Esophagus muscularis mucosa (tissue), 4 donors: ENCODE measurements around the gene TSGA10. TPM values are rescaled to one million over a fixed set of nuclear protein-coding genes. Genes with fewer than 3 reads are reported as not detected.

Source experiments
- DNase-seq: peaks from one replicate; pipeline ENCODE4 v3.0.0-alpha.2; 2017; ENCODE audit errors: extremely low spot score
- H3K27ac ChIP-seq, 4 donors: fragments of 200-600 bp; sonication (generic); replicated peaks in 1 of 4; 1 replicate in 3 of 4; 2 replicates in 1 of 4; pipeline ENCODE4 v1.5.1; 2016 to 2019; ENCODE audit warnings: mild to moderate bottlenecking in 1 of 4
- H3K27me3 ChIP-seq, 4 donors: fragments of 200-600 bp; sonication (generic); one replicate each; pipeline versions ENCODE4 v1.5.1 to v1.6.0; 2016 to 2019
- H3K36me3 ChIP-seq, 4 donors: fragments of 200-600 bp; sonication (generic); one replicate each; pipeline ENCODE4 v1.5.1; 2016 to 2019
- H3K4me1 ChIP-seq, 4 donors: fragments of 200-600 bp; sonication (generic); one replicate each; pipeline ENCODE4 v1.5.1; 2016 to 2019
- H3K4me3 ChIP-seq, 4 donors: fragments of 200-600 bp; sonication (generic); 1 replicate in 2 of 4; 2 replicates in 2 of 4; pipeline ENCODE4 v1.5.1; 2016 to 2019; ENCODE audit warnings: mild to moderate bottlenecking in 4 of 4, moderate library complexity in 1 of 4
- H3K9me3 ChIP-seq, 4 donors: fragments of 200-600 bp; sonication (generic); 1 replicate in 3 of 4; 2 replicates in 1 of 4; pipeline ENCODE4 v1.5.1; 2016 to 2019
- CTCF ChIP-seq, 3 experiments: fragments of 200-600 bp in 2 of 3; fragments of 450-650 bp in 1 of 3; sonication (generic) in 2 of 3; IDR thresholded peaks; one replicate each; pipeline ENCODE4 v1.5.1; 2017 to 2019; ENCODE audit warnings: antibody characterized with exemption in 3 of 3, mild to moderate bottlenecking in 2 of 3, moderate library complexity in 1 of 3
- EP300 ChIP-seq: sonication (generic); formaldehyde crosslinking; IDR thresholded peaks from one replicate; pipeline ENCODE4 v1.6.1; 2017; ENCODE audit warnings: antibody characterized with exemption
- POLR2A ChIP-seq: fragments of 450-650 bp; IDR thresholded peaks from one replicate; pipeline ENCODE4 v1.6.1; 2017; ENCODE audit warnings: antibody characterized with exemption, moderate library complexity, mild to moderate bottlenecking, low read depth
- POLR2AphosphoS5 ChIP-seq, 2 donors: sonication (generic); formaldehyde crosslinking; IDR thresholded peaks; one replicate each; pipeline ENCODE4 v1.6.1; 2017; ENCODE audit warnings: antibody characterized with exemption in 2 of 2
- WGBS: methylation state at CpG from one replicate; pipeline ENCODE4 v1.1.5; 2018; 5-methylcytosine and 5-hydroxymethylcytosine counted together
- intact Hi-C: fragments of 100-400 bp; cut with DNase I; formaldehyde crosslinking; loops from one replicate; pipeline ENCODE4 v1.15.1; 2023
- total RNA-seq, 4 donors: library from RNA; depleted of rRNA; stranded (reverse); fragments of >200 nt; gene quantifications; one replicate each; pipeline versions ENCODE4 v1.1.0 to v1.2.1, GENCODE V29; 2016

TSGA10 gene
- total RNA-seq, 4 donors from 2014 or later: 1.1 to 4.4 (median 2.0) TPM

DNA sequence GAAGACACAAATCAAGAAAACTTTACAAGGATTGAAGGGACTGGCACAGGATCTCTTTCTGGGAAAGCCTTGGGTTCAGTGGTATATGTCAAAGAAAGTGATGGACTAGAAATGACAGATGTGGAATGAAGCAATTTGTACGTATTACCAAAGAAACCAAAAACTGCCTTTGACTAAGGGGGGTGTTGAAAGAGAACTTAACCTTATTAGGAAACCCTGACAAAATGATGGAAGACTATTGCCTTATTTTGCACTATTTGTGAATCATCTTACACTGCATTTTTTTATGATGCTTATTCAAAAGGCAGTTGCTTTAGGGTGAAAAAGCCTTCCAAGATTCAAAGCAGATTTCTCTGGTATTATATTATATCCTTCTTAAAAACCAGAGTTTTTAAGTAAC, 4.0 kb downstream of the TSGA10 start:
- no peaks in the 10 kb centered on the region for H3K9me3 ChIP-seq
- no peaks in the 10 kb centered on the region for H3K27me3 ChIP-seq
- peaks cover 7 to 17% (median 14%) of the 10 kb centered on the region in 4 donors for H3K4me1 ChIP-seq
- no peak for DNase-seq
- WGBS: 73% methylated on average over 1 of the region's 1 CpG
- no peak overlapping the region for H3K4me3 ChIP-seq
- no peaks in the 10 kb centered on the region for H3K36me3 ChIP-seq
- TF ChIP-seq CTCF (IDR thresholded peaks at IDR 0.05): no peak
- no peak for TF ChIP-seq POLR2AphosphoS5 (IDR thresholded peaks at IDR 0.05)
- no peak for TF ChIP-seq EP300
- TF ChIP-seq POLR2A: no peak
- no peak overlapping the region for H3K27ac ChIP-seq
- intact Hi-C loops: loop anchor here (10.0 kb wide), 1 partner anchor 184 kb away; the partner anchor contains the start of genes EIF5B and TXNDC9

DNA sequence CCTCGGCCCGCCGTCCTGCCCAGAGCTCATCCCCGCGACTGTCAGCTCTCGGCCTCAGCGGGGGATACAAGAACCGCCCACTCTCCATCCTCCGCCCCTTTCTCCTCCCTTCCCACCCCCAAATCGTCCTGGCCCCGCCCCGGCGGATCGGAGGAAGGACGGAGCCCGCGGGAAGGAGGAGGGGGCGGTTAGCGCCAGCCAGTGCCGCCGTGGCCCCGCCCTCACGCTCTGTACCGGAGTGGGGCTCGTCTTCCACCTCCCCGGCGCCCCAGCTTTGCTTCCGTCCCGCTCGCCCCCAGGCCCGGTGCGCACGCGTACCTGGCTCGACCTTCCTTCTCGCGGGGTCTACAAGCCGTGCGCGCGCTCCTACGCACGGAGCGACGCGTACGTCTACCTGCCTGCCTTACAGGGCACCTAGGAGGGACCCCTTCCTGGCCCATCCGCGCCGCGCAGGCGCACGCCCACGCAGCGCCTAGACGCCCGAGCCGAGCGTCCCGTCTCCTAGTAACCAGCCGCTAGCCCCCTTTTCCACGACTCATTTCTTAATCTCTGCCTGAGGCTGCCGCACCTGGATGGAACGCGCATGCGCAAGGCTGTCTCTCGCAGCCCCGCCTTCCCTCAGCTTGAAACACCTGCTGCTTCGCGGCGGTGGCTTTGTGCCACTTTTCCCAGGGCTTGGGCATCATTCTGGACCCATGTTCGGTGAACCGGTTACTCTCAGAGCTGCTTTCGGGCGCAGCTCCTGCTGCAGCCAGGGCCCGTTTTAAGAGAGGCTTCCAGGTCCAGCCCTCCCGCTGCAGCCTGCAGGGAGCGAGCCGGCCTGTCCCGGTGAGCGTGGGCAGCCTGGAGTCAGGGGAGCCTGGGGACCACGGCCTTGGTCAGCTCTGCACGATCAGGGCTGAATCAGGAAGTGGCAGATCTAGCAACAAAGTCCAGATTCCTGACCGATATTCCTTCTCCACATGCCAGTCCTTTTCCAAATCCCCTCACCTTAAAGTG, 13.3 kb downstream of the TSGA10 start, which contains the start of gene C2orf15:
Gene C2orf15, plus strand, starts transcription at position 598 of the 999 bp plus-strand sequence. CDS start 8,852 bp downstream, outside the sequence.
- no peaks in the 10 kb centered on the region for H3K36me3 ChIP-seq
- no peak for TF ChIP-seq CTCF (IDR thresholded peaks at IDR 0.05)
- TF ChIP-seq EP300: no peak
- peak; percentile 46 for TF ChIP-seq POLR2A
- TF ChIP-seq POLR2AphosphoS5 (IDR thresholded peaks at IDR 0.05): peak; percentile 90 to 93
- no peaks in the 10 kb centered on the region for H3K27me3 ChIP-seq
- H3K4me3 ChIP-seq: peak within 1 kb of the TSS; percentile 72 to 90 (median 80)
- H3K4me1 ChIP-seq: peaks cover 9 to 17% (median 13%) of the 10 kb centered on the region in 4 donors
- H3K9me3 ChIP-seq: no peaks in the 10 kb centered on the region
- WGBS: 3% methylated on average over 11 of the region's 84 CpGs
- intact Hi-C loops: no loop called here
- peak; percentile 98 for DNase-seq
- H3K27ac ChIP-seq: peak within 1 kb of the TSS; percentile 78 to 89 (median 85)

DNA sequence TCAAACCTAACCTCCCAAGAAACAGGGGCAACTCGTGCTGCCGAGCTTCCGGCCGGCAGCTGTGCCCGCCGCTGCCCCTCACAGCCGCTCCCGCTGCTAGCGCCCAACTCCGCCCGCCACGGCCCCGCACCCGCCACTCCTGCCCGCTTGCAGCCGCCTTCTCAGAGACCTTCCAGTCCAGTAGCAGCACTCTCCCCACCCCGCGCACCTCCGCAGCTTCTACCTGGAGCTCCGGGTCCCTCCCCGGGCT, 14.0 kb downstream of the TSGA10 start:
- intact Hi-C loops: no loop called here
- H3K9me3 ChIP-seq: no peaks in the 10 kb centered on the region
- H3K4me1 ChIP-seq: peaks cover 9 to 17% (median 13%) of the 10 kb centered on the region in 4 donors
- no peak for DNase-seq
- TF ChIP-seq EP300 (no peak), CTCF (IDR thresholded peaks at IDR 0.05) (no peak), POLR2AphosphoS5 (IDR thresholded peaks at IDR 0.05) (no peak), POLR2A (no peak)
- no peaks in the 10 kb centered on the region for H3K27me3 ChIP-seq
- peak overlapping the region; percentile 78 to 89 (median 85) for H3K27ac ChIP-seq
- H3K4me3 ChIP-seq: peak overlapping the region; percentile 72 to 90 (median 80)
- WGBS: 0% methylated on average over 7 of the region's 21 CpGs
- no peaks in the 10 kb centered on the region for H3K36me3 ChIP-seq

GRCh38 chr2:99140056-99140859, 14.5 kb downstream of the TSGA10 start:
- no peaks in the 10 kb centered on the region for H3K9me3 ChIP-seq
- peaks cover 9 to 17% (median 13%) of the 10 kb centered on the region in 4 donors for H3K4me1 ChIP-seq
- no peaks in the 10 kb centered on the region for H3K27me3 ChIP-seq
- DNase-seq: no peak
- H3K4me3 ChIP-seq: peak overlapping the region; percentile 72 to 90 (median 80)
- TF ChIP-seq CTCF (IDR thresholded peaks at IDR 0.05) (no peak), POLR2AphosphoS5 (IDR thresholded peaks at IDR 0.05) (no peak), POLR2A (no peak), EP300 (no peak)
- H3K36me3 ChIP-seq: no peaks in the 10 kb centered on the region
- 35% methylated on average over 13 of the region's 17 CpGs for WGBS
- H3K27ac ChIP-seq: peak overlapping the region; percentile 78 to 89 (median 85)
- intact Hi-C loops: no loop called here
